ENCODE results near the gene UBE3A.

Gene UBE3A

GRCh38 chr15:25427861-25428260 lies 11.0 kb downstream of the UBE3A start:
- TF ChIP-seq, protein P1, sequence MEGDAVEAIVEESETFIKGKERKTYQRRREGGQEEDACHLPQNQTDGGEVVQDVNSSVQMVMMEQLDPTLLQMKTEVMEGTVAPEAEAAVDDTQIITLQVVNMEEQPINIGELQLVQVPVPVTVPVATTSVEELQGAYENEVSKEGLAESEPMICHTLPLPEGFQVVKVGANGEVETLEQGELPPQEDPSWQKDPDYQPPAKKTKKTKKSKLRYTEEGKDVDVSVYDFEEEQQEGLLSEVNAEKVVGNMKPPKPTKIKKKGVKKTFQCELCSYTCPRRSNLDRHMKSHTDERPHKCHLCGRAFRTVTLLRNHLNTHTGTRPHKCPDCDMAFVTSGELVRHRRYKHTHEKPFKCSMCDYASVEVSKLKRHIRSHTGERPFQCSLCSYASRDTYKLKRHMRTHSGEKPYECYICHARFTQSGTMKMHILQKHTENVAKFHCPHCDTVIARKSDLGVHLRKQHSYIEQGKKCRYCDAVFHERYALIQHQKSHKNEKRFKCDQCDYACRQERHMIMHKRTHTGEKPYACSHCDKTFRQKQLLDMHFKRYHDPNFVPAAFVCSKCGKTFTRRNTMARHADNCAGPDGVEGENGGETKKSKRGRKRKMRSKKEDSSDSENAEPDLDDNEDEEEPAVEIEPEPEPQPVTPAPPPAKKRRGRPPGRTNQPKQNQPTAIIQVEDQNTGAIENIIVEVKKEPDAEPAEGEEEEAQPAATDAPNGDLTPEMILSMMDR (IDR thresholded peaks at IDR 0.05; ENCODE audit: low read depth, low read length): no peak

DNA sequence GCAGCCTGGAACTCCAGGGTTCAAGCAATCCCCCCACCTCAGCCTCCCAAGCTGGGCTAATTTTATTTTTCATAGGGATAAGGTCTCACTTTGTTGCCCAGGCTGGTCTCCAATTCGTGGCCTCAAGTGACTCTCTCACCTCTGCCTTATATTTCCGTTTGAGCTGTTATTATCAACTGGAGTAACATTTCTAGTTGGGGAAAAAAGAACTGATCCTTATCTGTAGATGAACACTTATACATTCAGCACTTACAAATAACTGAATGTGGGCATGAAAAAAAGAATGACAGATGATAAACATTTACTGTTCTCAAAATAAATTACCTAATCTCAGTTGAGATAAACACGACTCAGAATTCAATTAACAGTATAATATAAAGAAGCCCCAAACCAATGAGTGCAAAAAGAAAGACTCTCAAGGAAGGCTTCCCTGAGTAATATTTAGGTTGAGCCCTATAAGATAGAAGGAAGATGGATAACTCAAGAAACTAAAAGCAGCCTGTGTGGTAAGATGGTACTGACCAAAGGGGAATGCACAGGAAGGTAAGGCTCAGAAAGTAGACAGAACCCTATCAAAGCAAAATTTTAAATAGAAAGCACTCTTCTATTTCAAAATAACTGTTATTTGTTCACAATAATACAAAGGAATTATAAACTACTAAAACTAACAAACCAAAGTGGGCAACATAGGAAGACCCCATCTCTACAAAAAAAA lies 11.8 kb downstream of the UBE3A start:
- TF ChIP-seq, protein P1 (IDR thresholded peaks at IDR 0.05; ENCODE audit: low read depth, low read length): no peak
- no peak overlapping the region for H3K4me3 ChIP-seq (ENCODE audit: low read depth, low read length)

More at GRCh38 chr15:25427861-25428260, 11.0 kb downstream of the UBE3A start:
- H3K4me3 ChIP-seq (ENCODE audit: low read depth, low read length): no peak overlapping the region

DNA sequence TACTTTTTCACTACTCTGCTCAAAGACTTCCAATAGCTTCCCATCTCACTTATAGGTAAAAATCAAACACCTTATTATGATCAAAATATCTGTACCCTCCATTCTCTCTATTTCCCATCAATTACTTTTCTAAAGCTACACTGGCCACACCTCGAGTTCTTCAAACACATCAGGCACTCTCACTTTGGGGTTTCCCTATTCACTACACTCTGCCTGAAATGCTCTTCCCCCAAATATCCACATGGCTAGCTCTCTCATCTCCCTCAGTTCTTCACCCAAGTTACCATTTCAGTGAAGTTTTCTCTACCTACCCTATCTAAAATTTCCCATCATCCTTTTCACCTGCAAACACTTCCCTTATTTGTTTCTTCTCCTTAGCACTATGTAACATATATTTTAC lies 14.8 kb downstream of the UBE3A start:
- no peak overlapping the region for H3K4me3 ChIP-seq (ENCODE audit: low read depth, low read length)
- TF ChIP-seq, protein P1 (IDR thresholded peaks at IDR 0.05; ENCODE audit: low read depth, low read length): no peak

GRCh38 chr15:25422021-25422420 lies 16.8 kb downstream of the UBE3A start:
- TF ChIP-seq, protein P1 (IDR thresholded peaks at IDR 0.05; ENCODE audit: low read depth, low read length): no peak
- no peak overlapping the region for H3K4me3 ChIP-seq (ENCODE audit: low read depth, low read length)

- TF ChIP-seq, protein P1 (IDR thresholded peaks at IDR 0.05; ENCODE audit: low read depth, low read length): no peak
- H3K4me3 ChIP-seq (ENCODE audit: low read depth, low read length): no peak overlapping the region
Observed at GRCh38 chr15:25418202-25418601, 20.6 kb downstream of the UBE3A start.

DNA sequence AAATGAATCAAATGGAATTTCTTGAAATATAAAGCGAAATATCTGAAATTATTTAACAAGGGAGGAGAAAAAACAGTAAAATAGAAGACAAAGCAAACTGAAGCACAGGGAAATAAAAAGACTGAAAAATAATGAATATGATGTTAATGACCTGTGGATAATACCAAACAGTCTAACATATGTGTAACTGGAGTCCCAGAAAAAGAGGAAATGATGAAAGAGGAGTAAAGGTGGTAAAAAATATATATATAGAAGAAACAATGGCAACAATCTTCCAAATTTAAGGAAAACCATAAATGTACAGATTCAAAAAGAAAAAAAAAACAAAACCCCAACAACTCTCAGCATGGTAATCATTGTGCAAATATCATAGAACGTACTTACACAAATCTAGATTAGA lies 21.2 kb downstream of the UBE3A start:
- TF ChIP-seq, protein P1 (IDR thresholded peaks at IDR 0.05; ENCODE audit: low read depth, low read length): no peak
- H3K4me3 ChIP-seq (ENCODE audit: low read depth, low read length): no peak overlapping the region

- no peak overlapping the region for H3K4me3 ChIP-seq (ENCODE audit: low read depth, low read length)
Observed at GRCh38 chr15:25416693-25417092, 22.1 kb downstream of the UBE3A start.

More at GRCh38 chr15:25416693-25417092, 22.1 kb downstream of the UBE3A start:
- TF ChIP-seq, protein P1 (IDR thresholded peaks at IDR 0.05; ENCODE audit: low read depth, low read length): no peak

All from WI38 (cell line).